HG02623 (cell line): ENCODE data around the gene C22orf42.
"Not testable (repeated sequence)": the region's sequence is repeated elsewhere in the genome, so short reads cannot be mapped to it uniquely, and the experiment has no call there.

Source experiments
- ATAC-seq: cut with Tn5 transposase; IDR thresholded peaks from one replicate; pipeline ENCODE4 v1.9.1; 2021; ENCODE audit warnings: moderate library complexity; ENCODE audit not compliant: unreplicated experiment

Gene C22orf42

GRCh38 chr22:32136881-32137280 is 22.2 kb downstream of the C22orf42 start:
- ATAC-seq: not testable (repeated sequence)

- ATAC-seq: not testable (repeated sequence)
Measured at GRCh38 chr22:32135958-32136357, 23.1 kb downstream of the C22orf42 start.

- not testable (repeated sequence) for ATAC-seq
Measured at GRCh38 chr22:32134796-32135195, 24.3 kb downstream of the C22orf42 start.

GRCh38 chr22:32132783-32133182 is 26.3 kb downstream of the C22orf42 start:
- ATAC-seq: no peak

GRCh38 chr22:32132126-32132525 is 27.0 kb downstream of the C22orf42 start:
- ATAC-seq: no peak

GRCh38 chr22:32130464-32130863 is 28.6 kb downstream of the C22orf42 start:
- no peak for ATAC-seq

- no peak for ATAC-seq
Measured at GRCh38 chr22:32127904-32128303, 31.2 kb downstream of the C22orf42 start.

- ATAC-seq: no peak
Measured at GRCh38 chr22:32123657-32124056, 35.4 kb downstream of the C22orf42 start.

- no peak for ATAC-seq
Measured at GRCh38 chr22:32122899-32123298, 36.2 kb downstream of the C22orf42 start.

- no peak for ATAC-seq
Measured at GRCh38 chr22:32120603-32121002, 38.5 kb downstream of the C22orf42 start.

- ATAC-seq: no peak
Measured at GRCh38 chr22:32119568-32120235, 39.4 kb downstream of the C22orf42 start.

- ATAC-seq: no peak
Measured at GRCh38 chr22:32112380-32112779, 46.7 kb downstream of the C22orf42 start.

GRCh38 chr22:32106930-32107329 is 52.2 kb downstream of the C22orf42 start:
- ATAC-seq: no peak

GRCh38 chr22:32103658-32104315 is 55.3 kb downstream of the C22orf42 start:
- no peak for ATAC-seq

GRCh38 chr22:32100711-32101110 is 58.4 kb downstream of the C22orf42 start:
- ATAC-seq: no peak
